SKM-1 treated with dmso at 0.1 percent for 144 hours (cell line): Measurements from ENCODE around the gene TRPT1.
"Not testable (repeated sequence)": the region's sequence is repeated elsewhere in the genome, so short reads cannot be mapped to it uniquely, and the experiment has no call there.

Experiments
- DNase-seq: peaks from one replicate; lab custom pipeline; 2025; ENCODE audit not compliant: unreplicated experiment; lab: John Stamatoyannopoulos, UW

TRPT1 gene

DNA sequence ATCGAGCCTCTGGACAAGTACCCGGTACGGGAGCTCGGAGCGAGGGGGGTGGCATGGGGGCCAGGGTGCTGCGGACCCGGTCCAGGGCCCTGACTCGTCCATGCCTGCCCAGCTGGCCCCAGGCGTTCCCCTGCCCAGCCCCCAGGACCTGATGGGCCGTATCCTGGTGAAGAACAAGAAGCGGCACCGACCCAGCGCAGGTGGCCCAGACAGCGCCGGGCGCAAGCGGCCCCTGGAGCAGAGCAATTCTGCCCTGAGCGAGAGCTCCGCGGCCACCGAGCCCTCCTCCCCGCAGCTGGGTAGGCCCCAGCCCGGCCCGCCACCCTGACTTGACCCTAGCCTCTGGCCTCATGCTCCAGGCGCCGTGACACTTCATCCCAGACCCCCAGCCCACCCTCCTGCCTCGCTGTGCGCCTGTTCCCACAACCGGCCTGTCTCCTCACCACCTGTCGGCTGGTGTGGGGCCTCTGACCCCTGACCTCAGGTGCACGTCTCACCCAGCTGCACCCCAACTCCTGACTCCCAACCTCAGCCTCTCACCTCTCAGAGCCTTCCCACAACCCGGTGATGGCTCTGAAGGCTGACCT lies 33.1 kb upstream of the TRPT1 start:
- DNase-seq = no peak

DNA sequence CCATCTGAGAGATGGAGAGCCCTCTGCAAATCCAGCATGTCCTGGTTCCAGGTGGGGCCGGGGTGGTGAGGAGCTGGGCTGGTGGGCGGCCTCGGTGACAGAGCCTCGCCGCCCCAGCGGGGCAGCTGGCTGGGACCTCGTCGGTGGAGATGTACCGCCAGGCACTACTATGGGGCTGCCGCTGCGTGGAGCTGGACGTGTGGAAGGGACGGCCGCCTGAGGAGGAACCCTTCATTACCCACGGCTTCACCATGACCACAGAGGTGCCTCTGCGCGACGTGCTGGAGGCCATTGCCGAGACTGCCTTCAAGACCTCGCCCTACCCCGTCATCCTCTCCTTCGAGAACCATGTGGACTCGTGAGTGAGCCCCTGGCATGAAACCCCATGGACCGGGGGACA lies 32.4 kb upstream of the TRPT1 start:
- DNase-seq = no peak

DNA sequence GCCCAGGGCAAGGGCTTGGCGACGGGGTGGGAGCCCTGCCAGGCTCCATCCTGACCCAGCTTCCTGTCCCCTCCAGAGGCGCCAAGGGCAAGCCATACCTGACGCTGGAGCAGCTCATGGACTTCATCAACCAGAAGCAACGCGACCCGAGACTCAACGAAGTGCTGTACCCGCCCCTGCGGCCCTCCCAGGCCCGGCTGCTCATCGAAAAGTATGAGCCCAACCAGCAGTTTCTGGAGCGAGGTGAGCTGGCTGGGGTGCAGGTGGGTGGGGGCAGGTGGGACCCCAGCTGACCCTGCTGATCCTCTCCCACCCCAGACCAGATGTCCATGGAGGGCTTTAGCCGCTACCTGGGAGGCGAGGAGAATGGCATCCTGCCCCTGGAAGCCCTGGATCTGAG lies 30.3 kb upstream of the TRPT1 start:
- no peak for DNase-seq

DNA sequence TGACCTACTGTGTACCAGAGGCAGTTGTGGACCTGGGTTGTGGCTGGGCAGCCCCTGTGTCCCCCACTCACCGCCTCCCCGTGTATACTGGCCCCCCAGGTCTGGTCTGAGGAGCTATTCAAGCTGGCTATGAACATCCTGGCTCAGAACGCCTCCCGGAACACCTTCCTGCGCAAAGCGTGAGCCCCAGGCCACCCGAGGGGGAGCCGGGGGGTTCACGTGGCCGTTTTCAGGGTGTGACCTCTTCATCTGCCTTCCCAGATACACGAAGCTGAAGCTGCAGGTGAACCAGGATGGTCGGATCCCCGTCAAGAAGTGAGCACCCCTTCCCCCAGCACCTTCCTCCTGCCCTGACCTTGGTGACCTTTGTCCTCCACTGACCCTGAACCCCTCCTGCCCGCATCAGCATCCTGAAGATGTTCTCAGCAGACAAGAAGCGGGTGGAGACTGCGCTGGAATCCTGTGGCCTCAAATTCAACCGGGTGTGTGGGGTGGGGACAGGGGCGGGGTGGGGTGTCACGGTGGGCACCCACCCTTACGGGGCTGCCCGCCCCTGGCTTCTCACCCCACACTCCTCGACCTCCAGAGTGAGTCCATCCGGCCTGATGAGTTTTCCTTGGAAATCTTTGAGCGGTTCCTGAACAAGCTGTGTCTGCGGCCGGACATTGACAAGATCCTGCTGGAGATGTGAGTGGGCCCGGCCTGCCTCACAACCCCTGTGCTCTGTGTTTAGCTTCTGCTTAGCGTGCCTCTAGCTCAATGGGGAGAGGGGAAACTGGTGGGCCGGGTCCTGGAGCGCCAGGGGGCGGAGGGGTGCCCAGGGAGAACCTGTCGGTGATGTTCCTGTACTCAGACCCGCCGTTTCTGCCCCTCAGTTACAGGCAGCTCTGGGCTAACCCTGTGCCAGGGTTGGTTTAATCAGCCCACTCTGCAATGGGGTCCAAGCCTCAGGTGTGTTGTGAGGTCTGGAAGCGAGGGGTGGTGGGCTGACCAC lies 29.4 kb upstream of the TRPT1 start:
- no peak for DNase-seq

DNA sequence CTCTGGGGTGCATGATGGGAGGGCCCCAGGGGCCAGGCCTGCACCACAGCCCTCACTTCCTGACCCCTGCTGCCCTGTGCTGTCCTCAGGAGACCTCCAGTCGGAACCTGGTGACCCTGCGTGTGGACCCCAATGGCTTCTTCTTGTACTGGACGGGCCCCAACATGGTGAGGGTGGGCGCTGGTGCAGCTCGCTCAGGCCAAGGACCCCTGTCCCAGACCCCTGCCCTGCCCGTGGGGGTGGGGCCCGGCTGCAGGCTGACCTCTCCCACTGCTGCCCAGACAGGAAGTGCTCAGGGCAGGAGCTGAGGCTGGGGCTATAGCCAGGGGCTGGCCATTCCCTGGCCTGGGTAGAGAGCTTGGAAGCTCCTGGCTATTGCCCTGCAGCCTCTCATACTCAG lies 28.3 kb upstream of the TRPT1 start:
- DNase-seq = no peak

DNA sequence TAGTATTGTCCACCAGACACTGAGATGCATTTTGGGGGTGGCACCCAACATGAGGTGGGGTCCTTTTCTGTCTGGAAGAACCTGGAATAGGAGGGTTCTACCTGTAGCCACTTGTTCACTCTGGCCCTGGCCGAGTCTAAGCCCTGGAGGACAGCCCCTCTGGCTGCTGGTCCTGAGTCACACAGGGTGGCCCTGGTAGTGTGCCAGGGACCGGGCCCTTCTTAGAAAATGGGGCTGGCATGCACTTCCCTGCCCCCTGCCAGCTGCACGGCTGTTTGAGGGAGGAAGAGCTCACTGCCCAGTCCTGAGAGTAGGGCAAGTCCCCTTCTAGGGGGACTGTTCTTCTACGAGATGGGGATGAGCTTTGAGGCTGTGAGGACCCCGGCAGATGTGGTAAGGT lies 27.5 kb upstream of the TRPT1 start:
- no peak for DNase-seq

DNA sequence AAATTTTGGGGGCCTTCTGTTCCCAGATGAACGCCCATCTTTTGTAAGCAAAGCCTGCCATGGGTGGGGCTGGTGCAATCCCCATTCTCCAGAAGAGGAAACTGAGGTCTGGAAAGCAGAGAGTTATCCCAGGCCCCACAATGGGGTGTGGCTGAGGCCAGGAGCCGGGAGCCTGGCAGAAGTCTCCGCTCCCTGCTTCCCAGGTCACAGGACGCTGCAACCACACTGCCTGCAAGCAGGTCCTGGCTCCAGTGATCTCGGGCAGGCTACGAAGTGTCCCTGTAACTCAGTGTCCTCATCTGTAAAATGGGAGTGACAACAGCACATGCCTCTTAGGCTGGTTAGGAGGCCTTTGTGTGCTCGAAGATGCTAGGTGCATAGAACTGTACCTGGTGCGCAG lies 27.1 kb upstream of the TRPT1 start:
- DNase-seq = no peak

DNA sequence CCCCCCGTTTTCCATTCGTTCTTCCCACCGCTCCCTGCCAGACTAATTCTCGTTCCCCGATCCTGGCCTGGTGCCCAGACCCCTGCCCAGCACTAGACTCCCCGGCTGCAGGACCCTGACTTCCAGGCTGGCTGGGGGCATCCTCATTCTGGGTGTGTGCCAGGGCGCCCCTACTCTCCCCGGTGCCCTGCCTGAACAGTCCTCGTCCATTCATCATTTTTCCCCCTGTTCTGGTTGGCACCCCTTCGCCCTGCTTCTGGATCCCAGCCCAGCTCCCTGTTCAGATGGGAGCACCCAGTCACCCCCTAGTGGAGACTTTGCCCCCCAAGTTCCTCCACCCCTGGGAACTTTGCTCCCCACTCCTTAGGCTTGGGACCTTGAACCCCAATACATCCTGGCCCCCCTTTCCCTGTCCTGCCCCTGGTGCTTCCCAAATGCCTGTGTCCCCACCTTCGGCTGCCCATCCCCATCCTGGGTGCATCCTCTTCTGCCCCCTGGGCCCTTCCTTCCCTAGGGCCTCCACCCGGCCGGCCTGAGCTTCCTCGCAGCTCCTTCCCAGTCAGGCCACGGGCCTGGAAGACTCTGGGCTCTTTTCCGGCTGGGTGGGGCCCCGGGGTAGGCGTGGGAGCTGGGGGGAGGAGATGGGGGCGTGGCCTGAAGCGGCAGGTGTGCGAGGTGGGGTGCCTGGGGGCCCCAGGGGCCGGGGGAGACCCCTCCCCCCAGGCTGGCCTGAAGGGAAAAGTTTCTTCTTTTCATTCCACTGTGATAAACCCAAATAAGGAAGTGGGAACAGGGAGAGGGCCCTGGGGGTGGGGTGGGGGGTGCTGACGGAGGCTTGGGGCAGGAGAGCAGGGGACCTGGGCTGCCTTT lies 26.3 kb upstream of the TRPT1 start:
- no peak for DNase-seq

DNA sequence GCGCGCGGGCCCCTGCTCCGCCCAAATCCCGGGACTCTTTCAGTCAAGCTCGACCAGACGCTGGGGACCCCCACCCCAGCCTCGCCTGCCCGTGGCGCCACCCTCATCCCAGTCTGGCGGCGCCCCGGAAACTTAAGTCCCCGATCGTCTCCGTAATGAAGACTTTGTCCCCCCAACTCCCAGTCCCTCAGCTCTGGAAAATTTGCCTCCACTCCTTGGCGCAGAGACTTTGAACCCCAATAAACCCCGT lies 25.7 kb upstream of the TRPT1 start:
- DNase-seq = no peak

DNA sequence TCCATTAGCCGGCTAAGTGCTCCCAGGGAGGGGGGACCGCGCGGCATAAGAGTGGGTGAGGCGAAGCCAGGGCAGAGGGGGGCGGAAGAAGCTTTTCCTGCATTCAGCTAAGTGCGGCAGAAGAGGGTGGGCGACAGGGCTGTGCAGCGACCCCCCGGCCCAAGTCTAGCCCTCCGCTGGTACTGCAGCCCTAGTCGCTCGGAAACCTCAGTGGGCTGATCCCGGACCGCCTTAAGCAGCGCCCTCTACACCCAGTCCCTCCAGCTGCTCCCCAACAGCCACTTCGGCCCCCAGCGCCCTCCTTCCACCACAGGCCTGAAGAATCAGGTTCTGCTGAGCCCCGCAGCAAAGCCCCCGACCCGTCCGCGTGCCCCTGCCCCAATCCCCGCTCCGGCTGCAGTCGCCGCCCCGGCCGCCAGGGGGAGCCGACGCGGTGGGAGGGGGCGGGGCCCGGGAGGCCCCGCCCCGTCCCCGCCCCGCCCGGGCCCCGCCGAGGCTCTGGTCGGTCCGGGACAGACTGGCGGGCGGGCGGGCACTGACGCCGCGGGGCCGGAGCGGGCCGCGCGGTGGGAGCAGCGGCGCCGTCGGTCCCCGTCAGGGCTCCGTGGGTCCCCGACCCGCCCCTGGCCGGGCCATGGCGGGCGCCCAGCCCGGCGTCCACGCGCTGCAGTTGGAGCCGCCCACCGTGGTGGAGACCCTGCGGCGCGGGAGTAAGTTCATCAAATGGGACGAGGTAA lies 25.2 kb upstream of the TRPT1 start, which contains the start of gene PLCB3:
Gene PLCB3, plus strand, starts transcription at position 515 of the 737 bp plus-strand sequence. Its CDS starts 120 bp downstream, at position 635.
- peak; percentile 32 for DNase-seq

DNA sequence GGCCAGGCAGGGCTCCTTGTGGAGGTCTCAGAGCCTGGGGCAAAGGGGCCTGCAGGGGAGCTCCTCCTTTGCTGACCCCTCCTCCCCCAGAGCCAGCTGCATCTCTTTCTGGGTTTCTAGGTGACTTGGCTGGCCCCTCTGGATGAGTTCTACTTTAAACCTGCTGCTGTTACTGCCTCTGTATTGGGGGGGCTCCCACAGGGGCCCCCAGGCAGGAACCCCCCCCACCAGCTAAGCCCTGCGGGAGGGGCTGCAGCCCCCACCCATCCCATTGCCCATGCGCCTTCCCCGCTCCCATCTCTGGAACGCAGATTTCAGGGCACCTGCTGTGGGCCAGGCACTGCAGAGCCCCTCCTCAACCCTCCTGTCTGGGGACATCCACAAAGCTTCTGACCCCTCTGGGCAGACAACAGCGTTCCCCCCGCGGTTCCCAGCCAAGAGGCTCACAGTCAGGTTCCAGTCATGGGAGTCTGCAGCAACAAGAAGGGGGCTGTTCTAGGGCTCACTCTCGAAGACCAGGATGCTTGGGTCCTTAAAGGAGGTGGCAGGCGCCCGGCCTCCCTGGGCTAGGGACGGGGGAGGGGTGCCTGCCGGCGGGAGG lies 24.5 kb upstream of the TRPT1 start:
- no peak for DNase-seq

DNA sequence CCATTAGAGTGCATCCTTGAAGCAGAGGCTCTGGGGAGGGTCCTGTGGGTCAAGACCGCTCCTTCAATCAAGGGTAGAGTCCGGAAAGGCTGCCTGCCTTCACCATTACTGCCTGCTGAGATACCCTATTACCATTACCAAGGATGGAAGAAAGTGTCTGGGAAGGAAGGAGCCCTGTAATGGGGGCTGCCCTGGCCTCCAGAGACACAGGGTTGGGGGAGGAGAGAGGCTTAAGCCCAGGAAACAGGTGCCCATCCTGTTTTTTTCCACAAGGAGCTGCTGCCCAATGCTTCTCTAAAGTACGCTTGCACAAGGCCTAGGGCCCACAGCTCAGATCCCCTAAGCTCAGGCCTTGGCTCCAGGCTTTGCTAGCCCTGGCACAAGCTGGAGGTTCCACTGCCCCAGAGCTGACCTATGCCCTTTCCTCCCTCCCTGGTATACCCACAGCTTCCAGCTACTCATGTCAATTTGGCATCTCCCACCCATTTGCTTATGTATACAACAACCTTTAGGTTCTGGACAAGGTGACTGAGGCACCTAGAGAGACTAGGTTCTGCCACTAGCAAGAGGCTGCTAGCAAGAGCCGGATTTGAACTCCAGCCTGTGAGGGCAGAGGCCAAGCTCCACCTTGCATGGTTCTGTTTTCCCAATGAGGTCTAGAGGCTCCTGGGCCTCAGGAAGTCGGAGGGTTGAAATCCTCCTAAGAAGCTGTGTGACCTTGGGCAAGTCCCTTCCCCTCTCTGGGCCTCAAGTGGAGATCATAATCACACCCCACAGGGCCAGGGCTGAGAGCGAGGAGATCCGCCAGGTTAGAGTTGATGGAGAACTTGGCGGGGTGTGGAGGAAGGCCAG lies 23.8 kb upstream of the TRPT1 start:
- DNase-seq = no peak

DNA sequence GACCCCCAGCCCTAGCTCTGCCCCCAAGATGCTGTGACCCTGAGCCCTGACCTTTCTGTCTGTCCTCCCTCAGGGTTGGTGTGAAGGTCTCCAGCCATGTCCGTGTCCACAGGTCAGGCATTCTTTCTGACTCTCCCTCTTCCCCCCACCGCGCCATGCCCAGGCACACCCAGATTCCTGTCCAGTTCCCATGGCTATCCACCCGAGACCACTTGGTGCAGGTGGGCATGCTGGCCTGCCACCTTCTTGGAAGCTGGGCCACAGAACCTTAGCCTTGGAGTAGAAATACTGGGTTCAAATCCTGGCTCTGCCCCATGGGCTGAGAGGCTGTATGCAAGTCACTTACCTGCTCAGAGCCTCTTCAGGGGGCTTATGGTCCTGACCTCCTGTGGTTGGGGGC lies 23.1 kb upstream of the TRPT1 start:
- no peak for DNase-seq

DNA sequence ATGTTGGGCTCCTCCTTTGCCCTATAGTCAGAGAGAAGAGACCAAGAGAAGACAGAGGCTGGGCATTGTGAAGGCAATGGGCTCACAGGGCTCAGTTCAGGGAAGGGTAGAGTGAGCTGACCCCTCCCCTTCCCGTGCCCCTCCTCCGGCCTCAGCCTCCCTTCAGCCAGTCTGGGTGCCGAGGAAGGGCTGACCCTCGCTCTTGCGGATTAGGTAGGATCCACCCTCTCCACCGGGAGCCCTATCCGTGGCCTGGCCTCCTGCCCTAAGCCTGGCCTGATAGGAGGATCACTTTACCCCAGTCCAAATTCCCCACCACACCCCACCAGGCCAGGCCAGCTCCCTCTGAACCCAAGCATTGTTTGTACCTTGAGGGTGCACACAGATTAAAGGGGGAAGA lies 22.6 kb upstream of the TRPT1 start:
- no peak for DNase-seq

DNA sequence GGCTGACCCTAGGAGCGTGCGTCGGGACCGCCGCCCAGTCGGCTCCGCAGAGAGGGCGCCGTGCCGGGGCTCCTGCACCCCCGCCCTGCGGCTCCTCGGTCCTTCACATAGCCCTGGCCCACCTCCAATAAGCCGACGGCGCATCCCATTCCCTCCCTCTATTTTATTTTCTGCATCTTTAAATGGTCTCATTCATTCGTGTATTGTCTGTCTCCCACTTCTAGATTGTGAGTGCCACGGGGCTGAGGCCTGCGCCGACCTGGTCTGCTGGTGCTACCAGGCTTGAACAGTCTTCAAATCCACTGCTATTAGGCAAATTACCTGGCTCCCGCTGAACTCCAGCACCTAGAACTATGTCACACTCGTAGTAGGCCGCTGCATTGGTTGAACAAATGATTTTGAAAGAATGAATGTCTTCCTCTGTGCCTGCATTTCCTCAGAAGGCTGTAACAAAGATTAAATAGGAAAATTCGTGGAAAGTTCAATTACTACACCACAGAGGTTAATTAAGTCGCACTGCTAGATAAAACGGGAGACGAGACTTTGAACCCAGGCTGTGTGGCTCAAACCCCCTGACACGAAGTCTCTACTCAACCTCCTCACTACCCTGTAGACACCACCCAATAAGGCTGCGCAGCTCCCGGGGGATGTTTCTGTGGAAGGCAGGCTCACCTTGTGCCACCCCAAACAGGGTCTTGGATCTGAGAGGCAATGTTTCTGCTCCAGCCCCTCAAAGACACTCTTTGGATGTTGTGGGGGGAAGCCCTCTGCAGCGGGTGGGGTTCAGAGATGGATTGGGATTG lies 21.9 kb upstream of the TRPT1 start:
- no peak for DNase-seq

DNA sequence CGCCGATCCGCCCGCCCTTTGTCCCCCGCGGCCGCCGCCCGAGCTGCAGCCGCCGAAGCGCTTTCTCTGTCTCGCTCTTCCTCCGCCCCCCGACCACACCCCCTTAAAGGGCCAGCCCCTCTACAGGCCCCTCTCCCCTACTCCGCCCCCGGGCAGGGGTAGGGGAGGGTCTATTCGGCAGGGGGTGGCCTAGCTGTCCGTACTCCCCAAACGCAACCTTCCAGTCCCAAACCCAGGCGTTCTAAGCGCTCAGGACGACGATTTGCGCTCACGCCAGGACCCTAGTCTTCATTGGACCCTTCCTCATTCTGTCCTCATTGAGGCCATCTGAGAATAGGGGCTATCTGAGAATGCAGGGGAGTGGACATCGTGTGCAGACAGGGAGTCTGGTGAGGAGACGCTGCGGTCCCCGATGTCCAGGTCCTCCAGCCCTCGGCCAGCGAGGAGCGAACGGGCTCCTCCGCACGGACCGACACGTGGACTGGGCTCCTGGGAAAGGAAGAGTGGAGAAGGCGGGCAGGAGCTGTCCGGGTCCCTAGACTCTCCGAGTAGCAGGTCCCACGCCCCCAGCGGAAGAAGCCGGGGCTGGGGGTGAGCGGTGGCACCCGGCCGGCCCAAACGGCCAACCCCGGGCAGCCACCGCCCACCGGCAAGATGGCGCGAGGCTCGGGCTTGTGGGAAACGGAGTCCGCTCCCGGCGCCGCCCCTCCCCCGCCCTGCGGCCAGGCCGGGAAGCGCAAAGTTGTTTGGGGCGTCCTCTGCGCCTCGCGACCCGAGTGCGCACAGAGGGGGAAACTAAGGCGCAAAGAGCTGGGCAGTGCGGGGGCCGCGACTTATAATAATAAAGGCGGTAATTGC lies 21.1 kb upstream of the TRPT1 start, which contains the start of gene PPP1R14B:
Gene PPP1R14B, minus strand, starts transcription at position 73 of the 858 bp plus-strand sequence. CDS start 270 bp downstream, outside the sequence.
- peak; percentile 75 for DNase-seq

DNA sequence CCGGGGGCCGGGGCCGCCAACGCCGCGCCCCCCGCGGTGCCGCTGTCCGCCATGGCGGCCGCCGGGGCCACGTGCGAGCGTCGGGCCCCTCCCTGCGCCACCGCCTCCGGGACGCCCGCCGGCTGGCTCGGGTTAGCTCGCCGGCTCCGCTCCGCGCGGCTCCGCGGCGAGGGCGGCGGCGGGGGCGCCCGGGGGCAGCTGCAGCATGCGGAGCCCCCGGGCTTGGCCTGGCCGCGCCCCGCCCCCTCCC lies 20.6 kb upstream of the TRPT1 start:
- not testable (repeated sequence) for DNase-seq
